A204.1 (cell line): ENCODE data around the gene UROS.
A peak's percentile ranks its signal among the peaks of the same experiment; 100 is the strongest.

Experiments used
- FAIRE-seq: peaks from 2 replicates; lab custom pipeline; 2012; peaks lifted over from hg19 to GRCh38; lab: Jason Lieb, UNC

UROS gene

GRCh38 chr10:125762692-125763648, 60.1 kb downstream of the UROS start:
- FAIRE-seq, result no peak

GRCh38 chr10:125761961-125762360, 61.1 kb downstream of the UROS start:
- no peak for FAIRE-seq

GRCh38 chr10:125757742-125758141, 65.3 kb downstream of the UROS start:
- FAIRE-seq, result no peak

GRCh38 chr10:125756853-125757487, 66.1 kb downstream of the UROS start:
- FAIRE-seq, result no peak

GRCh38 chr10:125756196-125756595, 66.9 kb downstream of the UROS start:
- no peak for FAIRE-seq

GRCh38 chr10:125747417-125747816, 75.6 kb downstream of the UROS start:
- no peak for FAIRE-seq

GRCh38 chr10:125744909-125745308, 78.1 kb downstream of the UROS start:
- FAIRE-seq, result no peak

GRCh38 chr10:125742465-125742864, 80.6 kb downstream of the UROS start:
- FAIRE-seq, result peak; percentile 97

GRCh38 chr10:125739994-125740679, 82.9 kb downstream of the UROS start:
- no peak for FAIRE-seq
